ENCODE measurements around the gene PARP14. TPM values are rescaled to one million over a fixed set of nuclear protein-coding genes. Genes with fewer than 3 reads are reported as not detected.

PARP14 gene
- polyA plus RNA-seq, 2 of the 4 experiments (the other 2 are of a cell fraction), result 7.5 to 23.6 TPM

DNA sequence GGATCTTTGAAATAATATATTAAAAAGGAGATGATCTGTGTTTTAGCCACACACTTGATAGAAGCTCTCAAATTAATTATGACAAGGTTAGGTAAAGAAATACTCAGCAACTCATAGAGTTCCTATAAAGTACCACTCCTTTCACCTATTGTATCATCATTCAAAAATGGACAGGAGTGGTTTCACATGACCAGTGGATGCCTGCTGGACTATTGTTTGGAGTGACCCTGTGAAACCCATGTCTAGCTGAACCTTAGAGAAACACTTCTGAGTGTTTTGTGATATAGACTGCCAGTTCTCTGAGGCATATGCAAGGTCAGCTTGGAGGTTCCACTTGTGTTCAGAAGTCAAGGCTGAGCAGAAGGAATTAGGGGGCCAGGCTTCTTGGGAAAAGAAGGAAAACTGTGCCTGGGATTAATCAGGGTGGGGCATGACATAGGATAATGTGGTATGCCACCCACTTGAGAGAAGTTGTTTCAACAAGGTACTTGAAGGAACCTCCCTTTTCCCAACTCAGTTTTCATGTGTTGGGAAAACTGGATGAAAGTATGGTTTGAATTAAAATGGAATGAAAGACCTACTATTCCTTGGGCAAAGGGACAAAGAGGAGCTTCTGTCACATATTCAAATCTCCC is 15.4 kb downstream of the PARP14 start:
- Histone ChIP-seq H3K4me3 (no peak overlapping the region), H3K4me1 (peaks cover 6% of the 10 kb centered on the region; the same call in 2 of the 3 replicates), H3K27ac (no peak overlapping the region), H3K9me3 (no peaks in the 10 kb centered on the region), H3K4me2 (no peak overlapping the region)
- ChIA-PET POLR2A (no interaction called here), CTCF (interaction anchor here (0.7 to 1.4 kb wide), 4 partner anchors 9 to 238 kb away, joined by 3 to 7 read pairs (median 4); no protein-coding TSS in a partner anchor)
- DNase-seq (ENCODE audit: low read depth in 1 of 2, low spot score in 1 of 2) (no peak), ATAC-seq (no peak), FAIRE-seq (no peak)
- TF ChIP-seq, protein P1, sequence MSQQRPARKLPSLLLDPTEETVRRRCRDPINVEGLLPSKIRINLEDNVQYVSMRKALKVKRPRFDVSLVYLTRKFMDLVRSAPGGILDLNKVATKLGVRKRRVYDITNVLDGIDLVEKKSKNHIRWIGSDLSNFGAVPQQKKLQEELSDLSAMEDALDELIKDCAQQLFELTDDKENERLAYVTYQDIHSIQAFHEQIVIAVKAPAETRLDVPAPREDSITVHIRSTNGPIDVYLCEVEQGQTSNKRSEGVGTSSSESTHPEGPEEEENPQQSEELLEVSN (IDR thresholded peaks at IDR 0.05; ENCODE audit: borderline replicate concordance, low read depth), result no peak

DNA sequence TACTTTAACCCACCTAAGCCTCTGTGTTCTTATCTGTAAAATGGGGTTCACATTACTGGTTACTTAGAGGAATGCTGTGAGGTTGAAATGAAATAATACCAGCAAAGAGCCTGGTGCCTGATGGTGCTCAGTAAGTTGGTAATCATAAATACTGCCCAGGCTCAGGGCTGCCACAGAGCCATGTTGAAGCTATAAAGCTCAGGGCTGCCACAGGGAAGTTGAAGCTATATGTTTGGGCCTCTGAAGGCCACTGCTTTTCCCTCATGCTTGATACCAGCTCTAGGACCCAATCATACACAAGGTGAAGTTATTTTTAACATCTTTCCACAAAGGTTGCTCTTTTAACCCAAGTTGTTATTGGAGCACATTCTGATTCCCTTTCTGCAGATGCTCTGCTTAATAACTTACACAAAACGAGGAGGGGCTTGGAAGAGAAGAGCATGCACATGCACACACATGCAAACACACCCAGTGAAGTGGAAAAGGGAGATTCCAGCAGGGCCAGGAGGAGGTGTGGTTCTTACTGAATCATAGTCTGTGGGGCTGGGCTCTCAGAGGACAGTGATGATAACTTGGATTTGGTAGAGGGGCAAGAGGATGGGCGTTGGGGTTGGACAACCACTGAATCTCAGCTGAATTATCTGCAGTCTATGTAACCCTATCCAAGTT is 17.4 kb downstream of the PARP14 start:
- H3K4me1 ChIP-seq, result no peaks in the 10 kb centered on the region
- ATAC-seq (no peak), FAIRE-seq (no peak), DNase-seq (ENCODE audit: low read depth in 1 of 2, low spot score in 1 of 2) (peak in 1 of 2 experiments; percentile 5)
- POLR2A ChIA-PET, result no interaction called here
- H3K27ac ChIP-seq, result no peak overlapping the region
- H3K9me3 ChIP-seq, result no peaks in the 10 kb centered on the region
- H3K4me3 ChIP-seq, result no peak overlapping the region
- H3K4me2 ChIP-seq, result no peak overlapping the region
- WGBS (ENCODE audit: missing lambda C conversion rate), result 49% methylated on average over 2 of the region's 2 CpGs
- TF ChIP-seq FOSB (CRISPR knock-in tag; IDR thresholded peaks at IDR 0.05) (no peak), MAFK (IDR thresholded peaks at IDR 0.05; ENCODE audit: partially characterized antibody) (no peak), RCOR1 (IDR thresholded peaks at IDR 0.05; ENCODE audit: low read depth, low read length) (no peak), MAZ (IDR thresholded peaks at IDR 0.05; ENCODE audit: borderline replicate concordance, low read depth, low read length) (no peak), HEYL (CRISPR knock-in tag; IDR thresholded peaks at IDR 0.05) (no peak), POLR2A (IDR thresholded peaks at IDR 0.05; ENCODE audit: low read length) (no peak), BHLHE40 (IDR thresholded peaks at IDR 0.05; ENCODE audit: low read depth, low read length) (no peak), MYC (IDR thresholded peaks at IDR 0.05; ENCODE audit: borderline replicate concordance, low read length) (no peak), CHD2 (IDR thresholded peaks at IDR 0.05; ENCODE audit: low read length, partially characterized antibody) (no peak), KDM5A (IDR thresholded peaks at IDR 0.05) (no peak), EHMT2 (IDR thresholded peaks at IDR 0.05; ENCODE audit: low read depth) (no peak)
- TF ChIP-seq, protein P1 (IDR thresholded peaks at IDR 0.05; ENCODE audit: borderline replicate concordance, low read depth), result no peak
- TF ChIP-seq, protein P2, sequence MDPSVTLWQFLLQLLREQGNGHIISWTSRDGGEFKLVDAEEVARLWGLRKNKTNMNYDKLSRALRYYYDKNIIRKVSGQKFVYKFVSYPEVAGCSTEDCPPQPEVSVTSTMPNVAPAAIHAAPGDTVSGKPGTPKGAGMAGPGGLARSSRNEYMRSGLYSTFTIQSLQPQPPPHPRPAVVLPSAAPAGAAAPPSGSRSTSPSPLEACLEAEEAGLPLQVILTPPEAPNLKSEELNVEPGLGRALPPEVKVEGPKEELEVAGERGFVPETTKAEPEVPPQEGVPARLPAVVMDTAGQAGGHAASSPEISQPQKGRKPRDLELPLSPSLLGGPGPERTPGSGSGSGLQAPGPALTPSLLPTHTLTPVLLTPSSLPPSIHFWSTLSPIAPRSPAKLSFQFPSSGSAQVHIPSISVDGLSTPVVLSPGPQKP (IDR thresholded peaks at IDR 0.05; ENCODE audit: low read depth, low read length), result no peak
- TF ChIP-seq, protein P3, sequence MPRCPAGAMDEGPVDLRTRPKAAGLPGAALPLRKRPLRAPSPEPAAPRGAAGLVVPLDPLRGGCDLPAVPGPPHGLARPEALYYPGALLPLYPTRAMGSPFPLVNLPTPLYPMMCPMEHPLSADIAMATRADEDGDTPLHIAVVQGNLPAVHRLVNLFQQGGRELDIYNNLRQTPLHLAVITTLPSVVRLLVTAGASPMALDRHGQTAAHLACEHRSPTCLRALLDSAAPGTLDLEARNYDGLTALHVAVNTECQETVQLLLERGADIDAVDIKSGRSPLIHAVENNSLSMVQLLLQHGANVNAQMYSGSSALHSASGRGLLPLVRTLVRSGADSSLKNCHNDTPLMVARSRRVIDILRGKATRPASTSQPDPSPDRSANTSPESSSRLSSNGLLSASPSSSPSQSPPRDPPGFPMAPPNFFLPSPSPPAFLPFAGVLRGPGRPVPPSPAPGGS (IDR thresholded peaks at IDR 0.05), result no peak
- CTCF ChIA-PET, result interaction anchor here (0.6 to 1.3 kb wide), 3 partner anchors 19 to 48 kb away, joined by 4 read pairs; no protein-coding TSS in a partner anchor

DNA sequence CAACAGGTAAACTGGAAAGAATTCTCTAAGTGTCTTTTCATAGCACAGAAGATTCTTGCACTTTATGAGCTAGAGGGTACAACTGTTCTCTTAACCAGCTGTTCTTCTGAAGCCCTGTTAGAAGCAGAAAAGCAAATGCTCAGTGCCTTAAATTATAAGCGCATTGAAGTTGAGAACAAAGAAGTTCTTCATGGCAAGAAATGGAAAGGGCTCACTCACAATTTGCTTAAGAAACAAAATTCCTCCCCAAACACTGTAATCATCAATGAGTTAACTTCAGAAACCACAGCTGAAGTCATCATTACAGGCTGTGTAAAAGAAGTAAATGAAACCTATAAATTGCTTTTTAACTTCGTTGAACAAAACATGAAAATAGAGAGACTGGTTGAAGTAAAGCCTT is 19.6 kb downstream of the PARP14 start:
- ATAC-seq (no peak), FAIRE-seq (no peak), DNase-seq (ENCODE audit: low read depth in 1 of 2, low spot score in 1 of 2) (no peak)
- no peaks in the 10 kb centered on the region for H3K4me1 ChIP-seq
- 68% methylated on average over 2 of the region's 2 CpGs for WGBS (ENCODE audit: missing lambda C conversion rate)
- CTCF ChIA-PET, result interaction anchor here (1.0 to 1.2 kb wide), 2 partner anchors 19 to 268 kb away, joined by 3 to 4 read pairs; no protein-coding TSS in a partner anchor
- POLR2A ChIA-PET, result no interaction called here
- H3K27ac ChIP-seq, result no peak overlapping the region
- H3K4me2 ChIP-seq, result no peak overlapping the region
- H3K4me3 ChIP-seq, result no peak overlapping the region
- TF ChIP-seq HOXB5 (CRISPR knock-in tag; IDR thresholded peaks at IDR 0.05), result no peak
- no peak for TF ChIP-seq HDAC2 (IDR thresholded peaks at IDR 0.05)
- TF ChIP-seq POLR2AphosphoS2 (conservative IDR thresholded peaks at IDR 0.05; ENCODE audit: low read length), result no peak
- TF ChIP-seq SMC3 (IDR thresholded peaks at IDR 0.05), result no peak
- no peak for TF ChIP-seq MYC (IDR thresholded peaks at IDR 0.05; ENCODE audit: borderline replicate concordance, low read length)
- no peak for TF ChIP-seq HEYL (CRISPR knock-in tag; IDR thresholded peaks at IDR 0.05)
- TF ChIP-seq, protein P4, sequence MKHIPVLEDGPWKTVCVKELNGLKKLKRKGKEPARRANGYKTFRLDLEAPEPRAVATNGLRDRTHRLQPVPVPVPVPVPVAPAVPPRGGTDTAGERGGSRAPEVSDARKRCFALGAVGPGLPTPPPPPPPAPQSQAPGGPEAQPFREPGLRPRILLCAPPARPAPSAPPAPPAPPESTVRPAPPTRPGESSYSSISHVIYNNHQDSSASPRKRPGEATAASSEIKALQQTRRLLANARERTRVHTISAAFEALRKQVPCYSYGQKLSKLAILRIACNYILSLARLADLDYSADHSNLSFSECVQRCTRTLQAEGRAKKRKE (CRISPR knock-in tag; IDR thresholded peaks at IDR 0.05; ENCODE audit: low read depth), result no peak
- TF ChIP-seq RAD21 (conservative IDR thresholded peaks at IDR 0.05 in 1 of 2, IDR thresholded peaks at IDR 0.05 in 1 of 2), result no peak
- TF ChIP-seq ZSCAN20 (CRISPR knock-in tag; IDR thresholded peaks at IDR 0.05), result no peak
- TF ChIP-seq RCOR1 (IDR thresholded peaks at IDR 0.05; ENCODE audit: low read depth, low read length), result no peak
- no peak for TF ChIP-seq BHLHE40 (IDR thresholded peaks at IDR 0.05; ENCODE audit: low read depth, low read length)
- TF ChIP-seq, protein P5, sequence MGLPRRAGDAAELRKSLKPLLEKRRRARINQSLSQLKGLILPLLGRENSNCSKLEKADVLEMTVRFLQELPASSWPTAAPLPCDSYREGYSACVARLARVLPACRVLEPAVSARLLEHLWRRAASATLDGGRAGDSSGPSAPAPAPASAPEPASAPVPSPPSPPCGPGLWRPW (IDR thresholded peaks at IDR 0.05), result no peak
- TF ChIP-seq, protein P6, sequence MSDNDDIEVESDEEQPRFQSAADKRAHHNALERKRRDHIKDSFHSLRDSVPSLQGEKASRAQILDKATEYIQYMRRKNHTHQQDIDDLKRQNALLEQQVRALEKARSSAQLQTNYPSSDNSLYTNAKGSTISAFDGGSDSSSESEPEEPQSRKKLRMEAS (IDR thresholded peaks at IDR 0.05), result no peak
- no peak for TF ChIP-seq FOSB (CRISPR knock-in tag; IDR thresholded peaks at IDR 0.05)
- no peak for TF ChIP-seq TFCP2L1 (CRISPR knock-in tag; IDR thresholded peaks at IDR 0.05)
- no peaks in the 10 kb centered on the region for H3K9me3 ChIP-seq
